Tibial nerve (tissue), 4 donors: ENCODE data around the gene SPRED3. TPM values are rescaled to one million over a fixed set of nuclear protein-coding genes. Genes with fewer than 3 reads are reported as not detected.

Experiments used
- DNase-seq, 2 donors: peaks; one replicate each; pipeline ENCODE4 v3.0.0-alpha.2; 2019; ENCODE audit warnings: low spot score in 2 of 2
- H3K27ac ChIP-seq, 4 donors: fragments of 200-600 bp; sonication (generic) in 3 of 4; one replicate each; pipeline ENCODE4 v1.5.1; 2017 to 2019; ENCODE audit warnings: mild to moderate bottlenecking in 1 of 4
- H3K27me3 ChIP-seq, 2 donors: fragments of 200-600 bp; sonication (generic) in 1 of 2; one replicate each; pipeline versions ENCODE4 v1.5.1 to v1.6.0; 2017 to 2019
- H3K36me3 ChIP-seq, 3 donors: fragments of 200-600 bp; sonication (generic); one replicate each; pipeline ENCODE4 v1.5.1; 2018 to 2019
- H3K4me1 ChIP-seq, 4 donors: fragments of 200-600 bp; sonication (generic) in 3 of 4; one replicate each; pipeline ENCODE4 v1.5.1; 2017 to 2019
- H3K4me3 ChIP-seq, 4 donors: fragments of 200-600 bp; sonication (generic) in 3 of 4; one replicate each; pipeline ENCODE4 v1.5.1; 2017 to 2019; ENCODE audit warnings: mild to moderate bottlenecking in 1 of 4, moderate library complexity in 1 of 4
- H3K9me3 ChIP-seq, 4 donors: fragments of 200-600 bp; sonication (generic) in 3 of 4; one replicate each; pipeline ENCODE4 v1.5.1; 2017 to 2019
- CTCF ChIP-seq, 5 experiments: fragments of 200-600 bp in 3 of 5; fragments of 450-650 bp in 2 of 5; sonication (generic) in 3 of 5; IDR thresholded peaks; one replicate each; pipeline ENCODE4 v1.5.1; 2016 to 2019; ENCODE audit warnings: antibody characterized with exemption in 5 of 5, mild to moderate bottlenecking in 3 of 5, moderate library complexity in 2 of 5
- EP300 ChIP-seq, 2 donors: sonication (generic); formaldehyde crosslinking; IDR thresholded peaks; one replicate each; pipeline ENCODE4 v1.6.1; 2017; ENCODE audit warnings: antibody characterized with exemption in 2 of 2, mild to moderate bottlenecking in 1 of 2
- POLR2A ChIP-seq, 2 donors: fragments of 450-650 bp; IDR thresholded peaks; one replicate each; pipeline ENCODE4 v1.6.1; 2017; ENCODE audit warnings: antibody characterized with exemption in 2 of 2, mild to moderate bottlenecking in 2 of 2, moderate library complexity in 2 of 2
- WGBS, 2 donors: methylation state at CpG; one replicate each; pipeline ENCODE4 v1.1.5; 2018; 5-methylcytosine and 5-hydroxymethylcytosine counted together
- total RNA-seq, 4 donors: library from RNA; depleted of rRNA; stranded (reverse); fragments of >200 nt; gene quantifications; one replicate each; pipeline ENCODE4 v1.1.0, GENCODE V29; 2016

The SPRED3 gene
- total RNA-seq, 4 donors from 2014 or later, result under 0.01 to 0.60 (median 0.21) TPM; not detected in 1

- TF ChIP-seq EP300 (IDR thresholded peaks at IDR 0.05) (no peak), CTCF (IDR thresholded peaks at IDR 0.05) (no peak), POLR2A (IDR thresholded peaks at IDR 0.05) (no peak)
- 41 to 55% methylated on average over 17 to 18 of the region's 18 CpGs for WGBS, 2 donors
- H3K27me3 ChIP-seq, result peaks cover 0 to 74% of the 10 kb centered on the region in 2 donors
- peaks cover 0 to 22% (median 13%) of the 10 kb centered on the region in 4 donors for H3K4me1 ChIP-seq
- no peak for DNase-seq
- no peak overlapping the region for H3K4me3 ChIP-seq
- H3K27ac ChIP-seq, result no peak overlapping the region
- H3K36me3 ChIP-seq, result no peaks in the 10 kb centered on the region
- no peaks in the 10 kb centered on the region for H3K9me3 ChIP-seq
Measured at GRCh38 chr19:38359242-38360021, 29.1 kb upstream of the SPRED3 start.

- H3K27ac ChIP-seq, result no peak overlapping the region
- H3K27me3 ChIP-seq, result peaks cover 0 to 74% of the 10 kb centered on the region in 2 donors
- no peak for DNase-seq
- TF ChIP-seq EP300 (IDR thresholded peaks at IDR 0.05) (no peak), CTCF (IDR thresholded peaks at IDR 0.05) (no peak), POLR2A (IDR thresholded peaks at IDR 0.05) (no peak)
- H3K9me3 ChIP-seq, result no peaks in the 10 kb centered on the region
- H3K4me1 ChIP-seq, result peaks cover 0 to 22% (median 13%) of the 10 kb centered on the region in 4 donors
- no peak overlapping the region for H3K4me3 ChIP-seq
- no peaks in the 10 kb centered on the region for H3K36me3 ChIP-seq
- 90% methylated on average over 7 to 9 of the region's 9 CpGs for WGBS, 2 donors
Measured at GRCh38 chr19:38360351-38360750, 28.1 kb upstream of the SPRED3 start.

GRCh38 chr19:38360839-38361631 lies 27.5 kb upstream of the SPRED3 start:
- TF ChIP-seq EP300 (IDR thresholded peaks at IDR 0.05) (no peak), POLR2A (IDR thresholded peaks at IDR 0.05) (no peak), CTCF (IDR thresholded peaks at IDR 0.05) (no peak)

GRCh38 chr19:38361633-38362075 lies 26.8 kb upstream of the SPRED3 start:
- peak; percentile 19 to 22 for DNase-seq
- Histone ChIP-seq H3K36me3 (no peaks in the 10 kb centered on the region), H3K9me3 (no peaks in the 10 kb centered on the region), H3K4me1 (peaks cover 0 to 22% (median 13%) of the 10 kb centered on the region in 4 donors), H3K4me3 (peak overlapping the region; percentile 22 to 59 (median 41)), H3K27ac (peak overlapping the region in 1 of 4 donors; percentile 17), H3K27me3 (peaks cover 0 to 82% of the 10 kb centered on the region in 2 donors)
- WGBS, 2 donors, result 0 to 1% methylated on average over 24 to 36 of the region's 37 CpGs
- no peak for TF ChIP-seq EP300 (IDR thresholded peaks at IDR 0.05)
- TF ChIP-seq POLR2A (IDR thresholded peaks at IDR 0.05), result no peak
- TF ChIP-seq CTCF (IDR thresholded peaks at IDR 0.05), result peak in 1 of 5 experiments; percentile 18

More at GRCh38 chr19:38360839-38361631, 27.5 kb upstream of the SPRED3 start:
- DNase-seq, result no peak
- 16 to 19% methylated on average over 20 to 23 of the region's 23 CpGs for WGBS, 2 donors
- peak overlapping the region in 3 of 4 donors; percentile 33 to 59 (median 49) for H3K4me3 ChIP-seq
- H3K4me1 ChIP-seq, result peaks cover 0 to 22% (median 13%) of the 10 kb centered on the region in 4 donors
- H3K9me3 ChIP-seq, result no peaks in the 10 kb centered on the region
- no peaks in the 10 kb centered on the region for H3K36me3 ChIP-seq
- H3K27ac ChIP-seq, result no peak overlapping the region
- peaks cover 0 to 77% of the 10 kb centered on the region in 2 donors for H3K27me3 ChIP-seq
